ENCODE results near the gene TRIOBP.
A peak's percentile ranks its signal among the peaks of the same experiment; 100 is the strongest.
"Not testable (repeated sequence)": the region's sequence is repeated elsewhere in the genome, so short reads cannot be mapped to it uniquely, and the experiment has no call there.

Gene TRIOBP, protein sequence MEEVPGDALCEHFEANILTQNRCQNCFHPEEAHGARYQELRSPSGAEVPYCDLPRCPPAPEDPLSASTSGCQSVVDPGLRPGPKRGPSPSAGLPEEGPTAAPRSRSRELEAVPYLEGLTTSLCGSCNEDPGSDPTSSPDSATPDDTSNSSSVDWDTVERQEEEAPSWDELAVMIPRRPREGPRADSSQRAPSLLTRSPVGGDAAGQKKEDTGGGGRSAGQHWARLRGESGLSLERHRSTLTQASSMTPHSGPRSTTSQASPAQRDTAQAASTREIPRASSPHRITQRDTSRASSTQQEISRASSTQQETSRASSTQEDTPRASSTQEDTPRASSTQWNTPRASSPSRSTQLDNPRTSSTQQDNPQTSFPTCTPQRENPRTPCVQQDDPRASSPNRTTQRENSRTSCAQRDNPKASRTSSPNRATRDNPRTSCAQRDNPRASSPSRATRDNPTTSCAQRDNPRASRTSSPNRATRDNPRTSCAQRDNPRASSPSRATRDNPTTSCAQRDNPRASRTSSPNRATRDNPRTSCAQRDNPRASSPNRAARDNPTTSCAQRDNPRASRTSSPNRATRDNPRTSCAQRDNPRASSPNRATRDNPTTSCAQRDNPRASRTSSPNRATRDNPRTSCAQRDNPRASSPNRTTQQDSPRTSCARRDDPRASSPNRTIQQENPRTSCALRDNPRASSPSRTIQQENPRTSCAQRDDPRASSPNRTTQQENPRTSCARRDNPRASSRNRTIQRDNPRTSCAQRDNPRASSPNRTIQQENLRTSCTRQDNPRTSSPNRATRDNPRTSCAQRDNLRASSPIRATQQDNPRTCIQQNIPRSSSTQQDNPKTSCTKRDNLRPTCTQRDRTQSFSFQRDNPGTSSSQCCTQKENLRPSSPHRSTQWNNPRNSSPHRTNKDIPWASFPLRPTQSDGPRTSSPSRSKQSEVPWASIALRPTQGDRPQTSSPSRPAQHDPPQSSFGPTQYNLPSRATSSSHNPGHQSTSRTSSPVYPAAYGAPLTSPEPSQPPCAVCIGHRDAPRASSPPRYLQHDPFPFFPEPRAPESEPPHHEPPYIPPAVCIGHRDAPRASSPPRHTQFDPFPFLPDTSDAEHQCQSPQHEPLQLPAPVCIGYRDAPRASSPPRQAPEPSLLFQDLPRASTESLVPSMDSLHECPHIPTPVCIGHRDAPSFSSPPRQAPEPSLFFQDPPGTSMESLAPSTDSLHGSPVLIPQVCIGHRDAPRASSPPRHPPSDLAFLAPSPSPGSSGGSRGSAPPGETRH (N-terminal part only)

DNA sequence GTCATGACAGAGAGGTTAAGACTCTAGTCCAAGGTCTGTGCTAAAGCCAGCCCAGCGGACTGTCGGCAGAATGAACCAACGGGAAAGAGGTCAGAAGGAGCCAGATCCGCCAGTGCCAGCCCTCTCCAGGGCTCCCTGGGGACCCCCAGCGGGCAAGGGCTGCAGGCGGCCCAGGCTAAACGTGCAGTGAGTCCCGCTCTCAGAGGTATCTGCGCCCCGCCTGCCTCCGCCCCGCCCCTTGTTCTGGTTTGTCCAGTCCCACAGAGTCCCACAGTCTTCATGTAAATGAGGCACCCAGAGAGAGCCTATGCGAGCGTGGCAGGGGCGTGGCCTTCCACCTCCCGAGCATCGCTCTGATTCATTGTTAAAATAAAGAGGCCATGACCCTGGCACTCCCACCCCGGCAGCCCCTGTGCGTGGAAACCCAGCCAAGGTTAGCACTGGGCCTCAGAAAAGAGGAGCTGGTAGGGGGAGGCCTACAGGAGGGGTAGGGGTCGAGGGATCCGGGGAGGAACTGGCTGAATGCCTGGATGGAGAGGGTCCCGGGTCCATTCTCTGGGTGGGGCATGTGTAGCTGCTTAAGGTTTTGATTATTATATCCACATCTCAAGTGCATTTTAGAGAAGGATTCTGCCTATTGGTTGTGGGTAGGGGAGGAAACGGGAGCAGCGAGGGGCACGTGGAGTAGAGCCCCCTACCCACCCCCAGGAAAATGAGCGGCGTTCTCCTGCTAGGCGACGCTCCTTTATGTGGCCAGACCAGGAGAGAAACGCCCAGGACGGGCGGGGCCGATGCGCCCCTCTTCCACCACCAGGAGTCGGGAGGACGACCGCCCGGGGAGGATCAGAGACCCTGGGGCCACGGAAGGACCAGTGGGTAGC, at the start of gene TRIOBP:
Gene TRIOBP, plus strand, starts transcription at position 392 of the 881 bp plus-strand sequence. CDS start 4,318 bp downstream, outside the sequence.
- FAIRE-seq, result no peak

DNA sequence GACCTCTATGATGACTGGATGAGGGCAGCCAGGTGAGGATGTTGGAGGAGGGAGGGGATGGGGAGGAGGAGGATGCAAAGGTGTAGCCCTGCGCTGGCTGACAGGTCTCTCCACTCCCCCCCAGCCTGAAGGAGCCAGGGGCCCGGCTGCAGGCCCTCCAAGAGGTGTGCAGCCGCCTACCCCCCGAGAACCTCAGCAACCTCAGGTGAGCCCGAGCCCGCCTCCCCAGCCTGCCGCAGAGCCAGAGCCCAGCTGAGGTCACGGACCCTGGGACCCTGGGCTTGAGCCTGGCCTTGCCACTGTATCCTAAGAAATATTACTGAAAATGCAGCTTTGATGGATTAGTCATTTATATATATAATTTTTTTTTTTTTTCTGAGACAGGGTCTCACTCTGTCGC, 49.5 kb upstream of the TRIOBP start:
- FAIRE-seq (no peak), DNase-seq (ENCODE audit: low spot score) (no peak)

More for the DNA sequence above, at the start of gene TRIOBP:
- DNase-seq (ENCODE audit: low spot score), result peak; percentile 10

DNA sequence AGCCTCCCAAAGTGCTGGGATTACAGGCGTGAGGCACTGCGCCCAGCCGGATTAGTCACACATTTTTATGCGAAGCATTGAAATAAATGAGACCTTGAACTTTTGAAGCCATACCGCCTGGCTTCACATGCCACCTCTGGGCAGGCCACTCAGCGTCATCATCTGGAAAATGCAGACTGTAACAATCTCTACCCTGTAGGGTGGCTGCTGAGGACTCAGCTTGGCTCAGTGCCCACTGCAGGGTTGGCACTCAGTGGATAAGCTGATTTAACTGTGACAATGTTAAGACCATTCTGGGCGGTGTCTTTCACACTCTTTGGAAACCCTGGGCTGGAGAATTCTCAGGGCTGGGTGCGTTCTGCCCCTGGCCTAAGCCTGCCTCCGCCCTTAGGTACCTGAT, 48.9 kb upstream of the TRIOBP start:
- no peak for FAIRE-seq
- peak; percentile 15 for DNase-seq (ENCODE audit: low spot score)

DNA sequence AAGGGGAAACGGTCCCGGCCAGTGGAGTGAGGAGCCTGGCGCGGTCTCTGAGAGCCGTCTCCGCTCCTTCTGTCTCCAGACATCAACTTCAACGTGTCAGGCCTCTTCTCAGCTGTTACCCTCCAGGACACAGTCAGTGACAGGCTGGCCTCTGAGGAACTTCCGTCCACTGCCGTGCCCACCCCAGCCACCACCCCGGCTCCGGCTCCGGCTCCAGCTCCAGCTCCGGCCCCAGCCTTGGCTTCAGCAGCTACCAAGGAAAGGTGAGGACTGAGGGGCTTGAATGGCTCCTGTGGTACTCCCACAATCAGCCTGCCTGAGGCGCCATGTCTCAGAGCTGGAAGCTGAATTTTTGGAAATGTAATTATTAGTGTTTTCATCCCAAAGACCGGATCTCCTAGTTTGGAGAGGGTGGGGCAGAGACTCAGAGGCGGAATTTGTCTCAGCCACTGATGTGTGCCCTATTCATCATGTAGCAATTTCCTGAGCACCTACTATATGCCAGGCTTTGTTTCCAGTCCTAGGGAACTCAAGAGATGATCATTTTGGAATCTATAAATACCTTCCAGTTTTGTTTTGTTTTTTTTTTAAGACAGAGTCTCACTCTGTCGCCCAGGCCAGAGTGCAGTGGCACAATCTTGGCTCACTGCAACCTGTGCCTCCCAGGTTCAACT, 46.2 kb upstream of the TRIOBP start:
- FAIRE-seq, result no peak
- DNase-seq (ENCODE audit: low spot score), result no peak

DNA sequence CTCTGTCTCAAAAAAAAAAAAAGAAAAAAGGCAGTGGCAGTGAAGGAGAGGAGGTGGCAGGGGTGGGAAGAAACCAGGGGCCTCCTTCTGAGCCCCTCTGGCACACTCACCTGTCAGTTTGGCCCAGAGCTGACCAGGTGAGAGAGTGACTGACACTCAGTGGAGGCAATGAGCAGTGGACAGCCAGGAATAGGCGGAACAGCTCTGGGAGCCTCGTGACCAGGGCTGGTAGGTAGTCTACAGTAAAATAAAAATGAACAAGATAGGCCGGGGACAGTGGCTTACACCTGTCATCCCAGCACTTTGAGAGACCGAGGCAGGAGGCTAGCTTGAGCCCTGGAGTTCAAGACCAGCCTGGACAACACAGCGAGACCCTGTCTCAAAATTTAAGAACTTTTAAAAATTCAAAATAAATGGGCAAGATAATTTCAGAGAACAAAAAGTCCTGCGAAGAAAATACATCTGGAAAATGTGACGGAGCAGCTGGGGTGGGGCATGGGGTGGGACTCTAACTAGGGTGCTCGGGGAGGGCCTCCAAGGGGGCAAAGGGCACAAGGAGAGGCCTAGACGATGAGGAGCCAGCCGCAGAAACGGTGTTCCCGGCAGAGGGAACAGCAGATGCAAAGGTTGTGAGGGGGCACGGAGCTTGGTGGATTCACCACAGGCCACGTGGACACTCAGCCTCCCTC, 42.1 kb upstream of the TRIOBP start:
- no peak for DNase-seq (ENCODE audit: low spot score)
- no peak for FAIRE-seq

DNA sequence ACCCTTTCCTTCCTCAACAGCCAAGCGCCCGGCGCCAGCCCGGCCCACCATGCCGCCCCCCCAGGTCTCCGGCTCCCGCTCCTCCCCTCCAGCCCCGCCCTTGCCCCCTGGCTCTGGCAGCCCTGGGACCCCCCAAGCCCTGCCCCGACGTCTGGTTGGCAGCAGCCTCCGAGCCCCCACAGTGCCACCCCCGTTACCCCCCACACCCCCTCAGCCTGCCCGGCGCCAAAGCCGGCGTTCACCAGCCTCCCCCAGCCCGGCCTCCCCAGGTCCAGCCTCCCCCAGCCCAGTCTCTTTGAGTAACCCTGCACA, 41.6 kb upstream of the TRIOBP start:
- FAIRE-seq, result no peak
- no peak for DNase-seq (ENCODE audit: low spot score)

DNA sequence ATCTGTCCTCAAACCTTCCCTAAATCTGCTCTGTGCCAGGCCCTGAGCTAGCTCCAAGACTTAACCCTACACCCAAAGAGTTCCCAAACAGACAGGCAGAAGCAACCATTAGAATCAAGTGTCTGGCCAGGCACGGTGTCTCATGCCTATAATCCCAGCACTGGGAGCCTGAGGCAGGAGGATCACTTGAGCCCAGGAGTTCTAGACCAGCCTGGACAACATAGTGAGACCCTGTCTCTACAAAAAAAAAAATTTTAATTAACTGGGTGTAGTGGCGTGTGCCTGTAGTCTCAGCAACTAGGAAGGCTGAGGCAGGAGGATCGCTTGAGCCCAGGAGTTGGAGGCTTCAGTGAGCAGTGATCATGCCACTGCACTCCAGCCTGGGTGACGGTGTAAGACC, 40.3 kb upstream of the TRIOBP start:
- DNase-seq (ENCODE audit: low spot score); FAIRE-seq: not testable (repeated sequence)

DNA sequence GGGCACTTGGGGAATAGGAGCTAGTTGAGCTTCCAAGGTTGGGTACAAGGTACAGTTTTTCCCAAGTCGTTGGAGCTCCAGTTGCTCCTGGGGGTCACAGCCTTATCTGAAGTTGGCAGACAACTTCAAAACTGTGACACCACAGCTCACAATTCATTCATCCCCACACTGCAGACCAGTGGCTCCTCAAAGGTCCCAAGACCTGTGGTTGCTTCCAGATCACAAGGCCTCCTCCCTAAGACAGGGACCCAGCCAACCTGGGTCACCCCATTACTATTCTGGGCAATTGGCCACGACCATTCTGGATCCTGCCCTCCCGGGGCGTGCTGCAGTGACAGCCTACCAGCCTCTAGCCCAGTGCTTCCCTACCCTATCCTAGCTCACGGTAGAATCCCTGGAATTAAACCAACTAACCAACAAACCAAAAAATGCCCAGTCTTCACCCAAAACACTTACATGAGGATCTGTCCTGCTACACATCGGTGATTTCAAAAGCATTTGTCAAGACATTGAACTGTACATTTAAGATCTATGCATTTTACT, 39.2 kb upstream of the TRIOBP start:
- FAIRE-seq (no peak), DNase-seq (ENCODE audit: low spot score) (no peak)

DNA sequence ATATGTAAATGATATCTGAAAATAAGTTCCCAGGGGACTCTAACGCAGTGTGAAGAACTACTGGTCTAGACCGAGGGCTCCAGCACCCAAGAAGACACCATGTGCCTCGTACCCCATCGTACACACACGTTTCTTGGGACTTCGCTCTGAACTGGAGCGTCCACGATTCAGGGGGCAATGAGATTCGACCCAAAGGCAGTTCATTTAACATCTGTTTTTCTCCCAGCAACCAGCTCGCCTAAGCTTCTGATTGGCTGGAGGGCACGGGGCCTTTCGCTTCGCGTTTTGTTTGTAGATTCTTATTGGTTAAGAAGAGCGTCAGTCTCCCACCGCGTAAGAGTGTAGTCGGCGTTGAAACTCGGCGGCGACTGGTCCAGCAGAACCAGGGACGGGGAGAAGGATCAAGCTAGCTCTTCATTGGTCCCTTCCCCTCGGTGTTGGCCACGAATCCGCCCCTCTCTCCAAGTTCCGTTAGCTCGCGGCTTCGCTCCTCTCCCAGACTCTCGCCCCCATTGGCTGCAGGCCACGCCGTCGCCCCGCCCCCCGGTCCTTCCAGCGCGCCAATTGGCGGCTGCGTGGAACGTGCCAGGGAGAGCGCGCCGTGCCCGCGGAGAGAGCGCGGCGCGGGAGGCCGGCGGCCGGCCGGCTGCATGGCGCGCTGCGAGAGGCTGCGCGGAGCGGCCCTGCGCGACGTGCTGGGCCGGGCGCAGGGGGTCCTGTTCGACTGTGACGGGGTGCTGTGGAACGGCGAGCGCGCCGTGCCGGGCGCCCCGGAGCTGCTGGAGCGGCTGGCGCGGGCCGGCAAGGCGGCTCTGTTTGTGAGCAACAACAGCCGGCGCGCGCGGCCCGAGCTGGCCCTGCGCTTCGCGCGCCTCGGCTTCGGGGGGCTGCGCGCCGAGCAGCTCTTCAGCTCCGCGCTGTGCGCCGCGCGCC, 38.4 kb upstream of the TRIOBP start, which contains the start of gene PDXP:
Gene PDXP, plus strand, starts transcription at position 591 of the 933 bp plus-strand sequence. Its CDS starts 60 bp downstream, at position 651.
- FAIRE-seq (peak; percentile 91), DNase-seq (ENCODE audit: low spot score) (peak; percentile 98)

DNA sequence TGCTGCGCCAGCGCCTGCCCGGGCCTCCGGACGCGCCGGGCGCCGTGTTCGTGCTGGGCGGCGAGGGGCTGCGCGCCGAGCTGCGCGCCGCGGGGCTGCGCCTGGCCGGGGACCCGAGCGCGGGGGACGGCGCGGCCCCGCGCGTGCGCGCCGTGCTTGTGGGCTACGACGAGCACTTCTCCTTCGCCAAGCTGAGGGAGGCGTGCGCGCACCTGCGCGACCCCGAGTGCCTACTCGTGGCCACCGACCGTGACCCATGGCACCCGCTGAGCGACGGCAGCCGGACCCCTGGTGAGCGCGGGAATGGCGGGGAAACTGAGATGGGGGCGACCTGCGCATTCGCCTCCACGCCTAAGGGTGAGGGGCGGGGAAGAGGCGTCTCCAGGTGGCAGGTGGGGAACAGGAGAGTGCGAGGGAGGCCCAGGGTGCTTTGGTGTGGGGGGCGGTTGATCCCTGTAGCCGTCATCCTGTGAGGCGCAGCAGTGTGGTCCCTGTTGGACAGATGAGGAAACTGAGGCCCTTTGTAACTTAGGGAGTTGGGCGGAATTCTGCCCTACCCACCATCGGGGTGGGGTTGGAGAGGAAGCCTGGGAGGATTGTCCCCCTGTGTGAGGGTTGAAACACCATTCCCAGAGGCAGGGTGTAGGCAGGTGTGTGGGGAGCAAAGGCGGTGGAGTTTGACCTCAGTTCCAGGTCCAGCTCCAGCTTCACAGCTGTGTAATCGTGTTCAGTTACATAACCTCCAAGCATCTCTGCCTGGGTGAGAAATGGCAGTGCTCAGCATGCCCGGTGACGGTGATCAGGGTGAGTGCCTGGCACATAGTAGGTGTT, 37.6 kb upstream of the TRIOBP start:
- DNase-seq (ENCODE audit: low spot score), result no peak
- FAIRE-seq, result no peak

DNA sequence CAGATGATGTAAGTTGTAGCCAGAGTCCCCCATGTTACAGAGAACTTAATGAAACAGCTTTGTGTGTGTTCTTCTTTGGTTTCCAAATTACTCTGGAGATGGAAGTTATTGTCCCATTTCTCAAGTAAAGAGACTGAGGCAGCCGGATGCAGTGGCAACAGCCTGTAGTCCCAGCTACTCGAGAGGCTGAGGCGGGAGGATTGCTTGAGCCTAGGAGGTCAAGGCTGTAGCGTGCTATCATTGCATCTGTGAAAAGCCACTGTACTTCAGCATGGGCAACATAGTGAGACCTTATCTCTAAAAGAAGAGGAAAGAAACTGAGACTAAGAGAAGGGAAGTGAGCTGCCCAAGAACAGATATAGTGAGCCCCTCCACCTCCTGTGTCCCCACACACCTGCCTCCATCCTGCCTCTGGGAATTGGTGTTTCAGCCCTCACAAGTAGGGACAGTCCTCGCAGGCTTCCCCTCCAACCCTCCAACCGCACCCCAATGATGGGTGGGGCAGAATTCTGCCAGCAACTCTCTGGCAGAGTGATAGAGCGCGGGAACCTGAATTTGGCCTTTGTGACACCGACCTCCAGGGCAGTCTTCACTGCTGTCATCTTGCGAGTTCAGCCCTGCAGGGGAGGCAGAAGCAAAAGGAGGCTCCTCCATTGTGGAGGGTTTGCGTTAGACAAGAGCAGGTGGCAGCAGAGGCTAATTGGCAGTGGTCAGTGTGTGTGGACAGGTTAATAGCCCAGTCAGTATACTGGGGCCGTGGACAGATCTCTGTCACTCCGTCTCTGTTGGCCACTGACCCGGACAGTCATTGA, 36.7 kb upstream of the TRIOBP start:
- no peak for FAIRE-seq

DNA sequence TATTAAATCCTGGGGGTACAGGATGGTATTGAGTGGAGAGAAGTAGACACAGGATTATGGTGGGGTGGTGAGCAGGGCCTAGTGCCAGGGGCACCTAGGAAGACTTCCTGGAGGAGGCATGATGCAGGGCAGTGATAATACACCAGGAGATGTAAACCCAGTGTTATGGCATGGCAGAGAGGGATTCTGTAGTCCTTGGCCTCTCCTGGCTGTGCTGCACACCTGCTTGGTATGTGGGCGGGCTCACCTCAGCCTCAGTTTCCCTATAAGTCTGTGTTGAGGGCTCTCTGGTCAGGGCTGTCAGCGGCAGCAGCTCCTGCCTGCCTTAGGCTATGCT, 36.2 kb upstream of the TRIOBP start:
- no peak for FAIRE-seq
- DNase-seq (ENCODE audit: low spot score), result no peak

More for the DNA sequence above, 36.7 kb upstream of the TRIOBP start:
- DNase-seq (ENCODE audit: low spot score), result no peak

DNA sequence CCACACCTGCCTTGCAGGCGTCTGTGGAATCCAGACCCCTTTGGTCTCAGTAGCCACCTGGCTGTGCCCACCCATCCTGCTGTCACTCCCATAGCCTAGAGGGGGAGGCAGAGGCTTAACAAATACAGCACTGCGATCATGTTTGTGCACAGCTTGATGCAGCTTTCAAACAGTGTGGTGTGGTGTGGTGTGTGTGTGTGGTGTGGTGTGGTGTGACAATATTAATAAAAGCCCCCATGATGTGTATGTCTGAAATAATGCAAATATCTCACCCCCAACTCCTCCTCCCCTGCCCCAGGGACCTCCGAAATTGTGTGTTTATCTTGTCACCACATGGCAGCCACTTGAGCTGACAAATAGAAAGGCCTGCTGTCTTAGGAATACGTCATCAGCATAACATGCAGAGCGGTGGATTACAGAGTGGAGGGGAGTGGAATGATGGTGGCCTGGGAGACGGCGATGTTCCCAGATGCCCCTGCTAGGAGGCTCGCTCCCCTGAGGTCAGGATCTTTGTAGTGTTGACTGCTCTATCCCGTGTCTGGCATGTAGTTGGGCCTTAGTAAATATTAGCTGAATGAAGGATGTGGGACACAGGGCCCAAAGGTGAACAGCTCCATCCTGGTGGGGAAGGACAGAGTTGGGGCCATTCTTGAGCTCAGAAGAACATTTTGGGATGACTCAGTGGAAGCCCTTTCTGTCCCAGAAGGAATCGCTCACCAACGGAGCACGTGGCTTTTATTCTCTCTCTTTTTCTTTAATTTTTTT, 35.5 kb upstream of the TRIOBP start:
- FAIRE-seq (no peak), DNase-seq (ENCODE audit: low spot score) (no peak)

DNA sequence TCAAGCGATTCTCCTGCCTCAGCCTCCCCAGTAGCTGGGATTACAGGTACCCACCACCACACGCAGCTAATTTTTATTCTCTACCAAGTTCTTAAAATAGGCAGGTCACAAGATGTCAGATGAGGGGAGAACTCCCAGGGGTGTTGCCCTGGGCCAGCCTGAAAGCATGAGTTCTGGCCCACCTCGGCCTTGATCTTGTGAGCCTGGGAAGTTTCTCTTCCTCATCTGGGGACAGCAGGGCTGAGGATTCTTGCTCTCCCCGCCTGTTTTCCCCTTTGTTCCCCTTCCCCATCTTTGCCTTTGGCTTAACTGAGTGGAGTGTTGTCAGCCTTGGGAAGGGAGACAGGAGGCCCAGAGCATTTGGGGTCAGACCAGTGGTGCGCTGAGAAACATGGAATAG, 34.8 kb upstream of the TRIOBP start:
- no peak for FAIRE-seq

DNA sequence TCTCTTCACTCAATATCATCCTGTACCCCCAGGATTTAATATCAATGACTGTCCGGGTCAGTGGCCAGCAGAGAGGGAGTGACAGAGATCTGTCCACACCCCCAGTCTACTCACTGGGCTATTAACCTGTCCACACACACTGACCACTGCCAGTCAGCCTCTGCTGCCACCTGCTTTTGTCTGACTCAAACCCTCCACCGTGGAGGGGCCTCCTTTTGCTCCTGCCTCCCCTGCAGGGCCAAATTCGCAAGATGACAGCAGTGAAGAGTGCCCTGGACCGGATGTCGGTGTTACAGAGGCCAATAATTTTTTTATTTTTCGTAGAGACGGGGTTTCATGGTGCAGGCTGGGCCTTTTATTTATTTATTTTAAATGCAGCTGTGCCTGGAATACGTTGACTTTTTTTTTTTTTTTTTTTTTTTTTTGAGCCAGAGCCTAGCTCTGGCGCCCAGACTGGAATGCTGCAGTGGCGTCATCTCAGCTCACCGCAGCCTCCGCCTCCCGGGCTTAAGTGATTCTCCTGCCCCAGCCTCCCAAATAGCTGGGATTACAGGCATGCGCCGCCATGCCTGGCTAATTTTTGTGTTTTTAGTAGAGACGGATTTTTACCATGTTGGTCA, 33.2 kb upstream of the TRIOBP start:
- FAIRE-seq (no peak), DNase-seq (ENCODE audit: low spot score) (no peak)

More for the DNA sequence above, 34.8 kb upstream of the TRIOBP start:
- no peak for DNase-seq (ENCODE audit: low spot score)

All from RCC 7860 (cell line).